GM21717 (cell line): ENCODE data around the gene ZNF277.

ENCODE experiments used
- ATAC-seq: cut with Tn5 transposase; IDR thresholded peaks from one replicate; pipeline ENCODE4 v1.9.1; 2021; ENCODE audit warnings: mild to moderate bottlenecking, moderate library complexity; ENCODE audit not compliant: unreplicated experiment

ZNF277 gene

GRCh38 chr7:112206238-112206990, at the start of gene ZNF277, which contains the start of gene DOCK4:
Gene ZNF277 (plus strand): TSS chr7:112206695. CDS start chr7:112206717, 22 bp downstream.
Gene DOCK4 (minus strand): TSS chr7:112206399. CDS start chr7:112206138, 261 bp downstream.
- peak; percentile 96 for ATAC-seq

GRCh38 chr7:112157072-112157471, 49.4 kb upstream of the ZNF277 start:
- ATAC-seq: no peak

- ATAC-seq: no peak
These were observed 47.1 kb upstream of the ZNF277 start for GRCh38 chr7:112159351-112159750.

- no peak for ATAC-seq
These were observed 46.2 kb upstream of the ZNF277 start for GRCh38 chr7:112160130-112160770.

GRCh38 chr7:112160771-112161150, 45.7 kb upstream of the ZNF277 start:
- ATAC-seq: no peak

- no peak for ATAC-seq
These were observed 45.0 kb upstream of the ZNF277 start for GRCh38 chr7:112161253-112162141.

GRCh38 chr7:112162142-112162766, 44.2 kb upstream of the ZNF277 start:
- no peak for ATAC-seq

GRCh38 chr7:112162784-112163506, 43.5 kb upstream of the ZNF277 start:
- no peak for ATAC-seq

- no peak for ATAC-seq
These were observed 39.3 kb upstream of the ZNF277 start for GRCh38 chr7:112167147-112167546.

GRCh38 chr7:112168915-112169314, 37.6 kb upstream of the ZNF277 start:
- ATAC-seq: no peak

GRCh38 chr7:112171673-112172072, 34.8 kb upstream of the ZNF277 start:
- ATAC-seq: no peak

- no peak for ATAC-seq
These were observed 33.5 kb upstream of the ZNF277 start for GRCh38 chr7:112172870-112173567.

- ATAC-seq: no peak
These were observed 33.0 kb upstream of the ZNF277 start for GRCh38 chr7:112173568-112173905.

- ATAC-seq: no peak
These were observed 32.3 kb upstream of the ZNF277 start for GRCh38 chr7:112174192-112174591.

GRCh38 chr7:112176241-112176640, 30.3 kb upstream of the ZNF277 start:
- no peak for ATAC-seq

GRCh38 chr7:112176693-112177415, 29.6 kb upstream of the ZNF277 start:
- ATAC-seq: no peak

- no peak for ATAC-seq
These were observed 26.3 kb upstream of the ZNF277 start for GRCh38 chr7:112180223-112180622.

GRCh38 chr7:112182749-112183148, 23.7 kb upstream of the ZNF277 start:
- ATAC-seq: no peak

GRCh38 chr7:112183266-112183665, 23.2 kb upstream of the ZNF277 start:
- no peak for ATAC-seq
